Stimulated activated CD8-positive, alpha-beta memory T cell treated with anti-CD3 and anti-CD28 coated beads, Interleukin-4, amount 100 ng/mL, for 24 hours (primary cell): ENCODE results near the gene SMG6.
"Not testable (repeated sequence)": the region's sequence is repeated elsewhere in the genome, so short reads cannot be mapped to it uniquely, and the experiment has no call there.

ENCODE experiments used
- DNase-seq: peaks from one replicate; pipeline ENCODE4 v3.0.0-alpha.2; 2020; ENCODE audit warnings: low read depth

SMG6 gene

GRCh38 chr17:2178798-2179501 lies 124.6 kb downstream of the SMG6 start:
- no peak for DNase-seq

- no peak for DNase-seq
Observed at GRCh38 chr17:2177235-2177811, 126.3 kb downstream of the SMG6 start.

GRCh38 chr17:2176499-2177169 lies 127.0 kb downstream of the SMG6 start:
- DNase-seq, result no peak

GRCh38 chr17:2175294-2175628 lies 128.3 kb downstream of the SMG6 start:
- DNase-seq, result no peak

GRCh38 chr17:2174468-2175293 lies 128.9 kb downstream of the SMG6 start:
- no peak for DNase-seq

GRCh38 chr17:2174014-2174413 lies 129.6 kb downstream of the SMG6 start:
- no peak for DNase-seq

- DNase-seq, result no peak
Observed at GRCh38 chr17:2172999-2173398, 130.6 kb downstream of the SMG6 start.

GRCh38 chr17:2172077-2172851 lies 131.3 kb downstream of the SMG6 start:
- no peak for DNase-seq

- no peak for DNase-seq
Observed at GRCh38 chr17:2171702-2172076, 131.9 kb downstream of the SMG6 start.

GRCh38 chr17:2170023-2170422 lies 133.6 kb downstream of the SMG6 start:
- DNase-seq, result no peak

GRCh38 chr17:2165723-2166122 lies 137.9 kb downstream of the SMG6 start:
- DNase-seq, result not testable (repeated sequence)

- DNase-seq, result no peak
Observed at GRCh38 chr17:2158396-2158780, 145.2 kb downstream of the SMG6 start.

- DNase-seq, result no peak
Observed at GRCh38 chr17:2157675-2158395, 145.8 kb downstream of the SMG6 start.

GRCh38 chr17:2157081-2157480 lies 146.5 kb downstream of the SMG6 start:
- no peak for DNase-seq

- DNase-seq, result no peak
Observed at GRCh38 chr17:2156666-2157065, 146.9 kb downstream of the SMG6 start.

- DNase-seq, result no peak
Observed at GRCh38 chr17:2155573-2155972, 148.0 kb downstream of the SMG6 start.

GRCh38 chr17:2151358-2152033 lies 152.1 kb downstream of the SMG6 start:
- no peak for DNase-seq

- no peak for DNase-seq
Observed at GRCh38 chr17:2150806-2151205, 152.8 kb downstream of the SMG6 start.

GRCh38 chr17:2149934-2150333 lies 153.7 kb downstream of the SMG6 start:
- no peak for DNase-seq

GRCh38 chr17:2146132-2146871 lies 157.3 kb downstream of the SMG6 start:
- no peak for DNase-seq
